ENCODE results near the gene MC1R. TPM values are rescaled to one million over a fixed set of nuclear protein-coding genes. Genes with fewer than 3 reads are reported as not detected.
"Not testable (repeated sequence)": the region's sequence is repeated elsewhere in the genome, so short reads cannot be mapped to it uniquely, and the experiment has no call there.

The MC1R gene
- total RNA-seq, 1 donor from 2014 or later, result 7.5 TPM

DNA sequence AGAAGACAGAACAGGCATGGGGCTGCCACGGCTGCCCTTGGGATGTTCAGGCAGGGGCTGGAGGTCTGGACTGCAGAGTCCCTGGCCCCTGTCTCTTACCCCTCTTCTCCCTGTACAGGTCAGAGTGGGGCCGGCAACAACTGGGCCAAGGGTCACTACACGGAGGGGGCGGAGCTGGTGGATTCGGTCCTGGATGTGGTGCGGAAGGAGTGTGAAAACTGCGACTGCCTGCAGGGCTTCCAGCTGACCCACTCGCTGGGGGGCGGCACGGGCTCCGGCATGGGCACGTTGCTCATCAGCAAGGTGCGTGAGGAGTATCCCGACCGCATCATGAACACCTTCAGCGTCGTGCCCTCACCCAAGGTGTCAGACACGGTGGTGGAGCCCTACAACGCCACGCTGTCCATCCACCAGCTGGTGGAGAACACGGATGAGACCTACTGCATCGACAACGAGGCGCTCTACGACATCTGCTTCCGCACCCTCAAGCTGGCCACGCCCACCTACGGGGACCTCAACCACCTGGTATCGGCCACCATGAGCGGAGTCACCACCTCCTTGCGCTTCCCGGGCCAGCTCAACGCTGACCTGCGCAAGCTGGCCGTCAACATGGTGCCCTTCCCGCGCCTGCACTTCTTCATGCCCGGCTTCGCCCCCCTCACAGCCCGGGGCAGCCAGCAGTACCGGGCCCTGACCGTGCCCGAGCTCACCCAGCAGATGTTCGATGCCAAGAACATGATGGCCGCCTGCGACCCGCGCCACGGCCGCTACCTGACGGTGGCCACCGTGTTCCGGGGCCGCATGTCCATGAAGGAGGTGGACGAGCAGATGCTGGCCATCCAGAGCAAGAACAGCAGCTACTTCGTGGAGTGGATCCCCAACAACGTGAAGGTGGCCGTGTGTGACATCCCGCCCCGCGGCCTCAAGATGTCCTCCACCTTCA lies 16.2 kb downstream of the MC1R start:
- no peaks in the 10 kb centered on the region for H3K27me3 Mint-ChIP-seq (ENCODE audit: low read depth)
- DNase-seq (ENCODE audit: low spot score in 2 of 2, unreplicated experiment in 2 of 2), result no peak
- no peak overlapping the region for H3K27ac Mint-ChIP-seq
- no peak for TF ChIP-seq CTCF (IDR thresholded peaks at IDR 0.05; ENCODE audit: unreplicated experiment)
- H3K36me3 Mint-ChIP-seq, result peaks cover 2% of the 10 kb centered on the region
- no peak overlapping the region for H3K4me3 Mint-ChIP-seq
- no peaks in the 10 kb centered on the region for H3K4me1 Mint-ChIP-seq
- H3K9me3 Mint-ChIP-seq, result no peaks in the 10 kb centered on the region

GRCh38 chr16:89935620-89936019 lies 17.0 kb downstream of the MC1R start:
- H3K27ac Mint-ChIP-seq; H3K9me3 Mint-ChIP-seq; H3K27me3 Mint-ChIP-seq (ENCODE audit: low read depth); H3K4me3 Mint-ChIP-seq; H3K36me3 Mint-ChIP-seq; H3K4me1 Mint-ChIP-seq; DNase-seq (ENCODE audit: low spot score in 2 of 2, unreplicated experiment in 2 of 2): not testable (repeated sequence)

- no peak for DNase-seq (ENCODE audit: low spot score in 2 of 2, unreplicated experiment in 2 of 2)
- Mint-ChIP-seq H3K27me3 (ENCODE audit: low read depth) (no peaks in the 10 kb centered on the region), H3K9me3 (no peaks in the 10 kb centered on the region), H3K27ac (no peak overlapping the region), H3K4me3 (no peak overlapping the region), H3K36me3 (peaks cover 2% of the 10 kb centered on the region), H3K4me1 (no peaks in the 10 kb centered on the region)
- no peak for TF ChIP-seq CTCF (IDR thresholded peaks at IDR 0.05; ENCODE audit: unreplicated experiment)
These were observed 17.4 kb downstream of the MC1R start for GRCh38 chr16:89936034-89936433.

DNA sequence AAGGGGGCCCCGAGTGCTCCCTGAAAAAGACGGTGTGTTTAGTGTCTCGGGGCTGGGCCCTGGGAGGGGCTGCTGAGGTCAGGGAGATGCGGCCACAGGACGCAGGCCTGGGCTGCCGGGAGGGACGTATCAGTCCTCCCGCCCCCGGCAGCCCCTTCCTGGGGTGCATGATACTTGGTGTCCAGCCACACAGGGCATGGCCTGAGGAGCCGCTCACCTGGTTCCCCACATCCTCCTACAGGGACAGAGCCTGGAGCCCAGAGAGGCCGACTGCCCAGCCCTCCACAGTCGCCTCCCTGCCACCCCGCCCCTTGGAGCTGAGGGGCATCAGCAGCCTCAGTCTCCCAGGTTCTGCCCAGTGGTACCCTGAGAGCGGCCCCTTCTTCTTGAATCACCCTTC lies 17.8 kb downstream of the MC1R start:
- Mint-ChIP-seq H3K36me3 (peaks cover 2% of the 10 kb centered on the region), H3K27me3 (ENCODE audit: low read depth) (no peaks in the 10 kb centered on the region), H3K27ac (no peak overlapping the region), H3K9me3 (no peaks in the 10 kb centered on the region), H3K4me1 (no peaks in the 10 kb centered on the region), H3K4me3 (no peak overlapping the region)
- TF ChIP-seq CTCF (IDR thresholded peaks at IDR 0.05; ENCODE audit: unreplicated experiment), result no peak
- no peak for DNase-seq (ENCODE audit: low spot score in 2 of 2, unreplicated experiment in 2 of 2)

DNA sequence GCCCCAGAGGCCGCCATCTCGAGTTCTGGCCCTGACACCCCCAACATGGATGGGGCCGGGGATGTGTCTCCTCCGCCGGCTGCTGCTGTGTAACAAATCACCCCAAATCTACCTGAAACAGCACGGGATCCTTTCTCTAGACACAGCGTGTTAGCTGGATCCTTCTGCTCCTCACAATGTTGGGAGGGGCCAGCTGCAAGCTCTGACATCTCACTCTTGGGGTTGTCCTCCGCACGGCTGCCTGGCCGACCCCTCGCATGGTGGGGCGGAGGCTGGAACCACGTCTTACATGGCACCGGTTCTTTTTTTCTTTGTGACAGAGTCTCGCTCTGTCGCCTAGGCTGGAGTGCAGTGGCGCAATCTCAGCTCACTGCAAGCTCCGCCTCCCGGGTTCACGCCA lies 18.3 kb downstream of the MC1R start:
- H3K4me3 Mint-ChIP-seq, result no peak overlapping the region
- no peaks in the 10 kb centered on the region for H3K9me3 Mint-ChIP-seq
- H3K27me3 Mint-ChIP-seq (ENCODE audit: low read depth), result no peaks in the 10 kb centered on the region
- TF ChIP-seq CTCF (IDR thresholded peaks at IDR 0.05; ENCODE audit: unreplicated experiment), result no peak
- no peaks in the 10 kb centered on the region for H3K4me1 Mint-ChIP-seq
- peaks cover 2% of the 10 kb centered on the region for H3K36me3 Mint-ChIP-seq
- no peak overlapping the region for H3K27ac Mint-ChIP-seq
- DNase-seq (ENCODE audit: low spot score in 2 of 2, unreplicated experiment in 2 of 2), result no peak

DNA sequence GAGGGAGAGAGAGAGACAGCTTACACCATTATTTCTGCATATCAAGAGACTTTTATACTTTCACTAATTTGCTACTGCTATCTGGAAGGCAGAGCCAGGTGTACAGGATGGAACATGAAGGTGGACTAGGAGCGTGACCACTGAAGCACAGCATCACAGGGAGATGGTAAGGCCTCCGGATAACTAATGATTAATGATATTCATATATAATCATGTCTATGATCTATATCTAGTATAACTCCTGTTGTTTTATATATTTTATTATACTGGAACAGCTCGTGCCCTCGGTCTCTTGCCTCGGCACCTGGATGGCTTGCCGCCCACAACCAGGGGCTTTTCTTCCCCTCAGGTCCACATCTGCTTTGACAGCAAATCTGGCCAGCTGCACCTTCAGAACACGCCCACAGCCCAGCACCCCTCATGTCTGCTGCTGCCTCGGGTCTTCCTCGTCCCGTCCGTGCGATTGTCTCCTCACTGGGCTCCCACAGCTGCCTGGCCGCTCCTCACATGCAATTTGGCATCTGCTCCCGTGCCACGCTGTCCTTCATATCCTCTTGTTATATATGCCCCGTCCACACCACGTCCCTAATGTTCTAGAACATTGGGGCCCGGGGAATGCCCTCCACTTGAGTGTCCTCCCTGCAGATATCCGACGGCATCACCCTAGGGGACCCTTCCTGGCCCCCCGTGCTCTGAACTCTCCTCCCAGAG lies 19.7 kb downstream of the MC1R start:
- Mint-ChIP-seq H3K9me3 (no peaks in the 10 kb centered on the region), H3K27ac (no peak overlapping the region), H3K4me3 (no peak overlapping the region), H3K27me3 (ENCODE audit: low read depth) (no peaks in the 10 kb centered on the region), H3K4me1 (no peaks in the 10 kb centered on the region), H3K36me3 (peaks cover 2% of the 10 kb centered on the region)
- TF ChIP-seq CTCF (IDR thresholded peaks at IDR 0.05; ENCODE audit: unreplicated experiment), result no peak
- DNase-seq (ENCODE audit: low spot score in 2 of 2, unreplicated experiment in 2 of 2), result no peak
